Glomerular endothelial cell (primary cell): ENCODE results near the gene CAMK2N1. TPM values are rescaled to one million over a fixed set of nuclear protein-coding genes. Genes with fewer than 3 reads are reported as not detected.

Experiments
- DNase-seq: peaks from one replicate; pipeline ENCODE4 v3.0.0-alpha.2; 2011; ENCODE audit warnings: low read depth, low spot score; ENCODE audit errors: extremely low read depth
- total RNA-seq: library from RNA; depleted of rRNA; stranded (reverse); fragments of >200 nt; gene quantifications from 2 replicates; pipeline ENCODE4 v1.2.3, GENCODE V29; 2015

CAMK2N1 gene
- total RNA-seq, 1 donor from 2014 or later = 8.9 TPM

GRCh38 chr1:20446796-20447195 is 39.2 kb downstream of the CAMK2N1 start:
- no peak for DNase-seq

- DNase-seq = no peak
Observed at GRCh38 chr1:20445956-20446355, 40.1 kb downstream of the CAMK2N1 start.

- no peak for DNase-seq
Observed at GRCh38 chr1:20443703-20444586, 42.1 kb downstream of the CAMK2N1 start.

GRCh38 chr1:20442920-20443625 is 42.9 kb downstream of the CAMK2N1 start:
- DNase-seq = no peak

- DNase-seq = peak; percentile 12
Observed at GRCh38 chr1:20440785-20441200, 45.2 kb downstream of the CAMK2N1 start.

- DNase-seq = no peak
Observed at GRCh38 chr1:20439282-20439681, 46.7 kb downstream of the CAMK2N1 start.

- DNase-seq = no peak
Observed at GRCh38 chr1:20437640-20438039, 48.4 kb downstream of the CAMK2N1 start.

GRCh38 chr1:20432891-20433290 is 53.1 kb downstream of the CAMK2N1 start:
- no peak for DNase-seq

Other genes with a start within 250 kb of the CAMK2N1 start
- not detected in 2 replicates for gene VWA5B1, start 195.3 kb downstream of the CAMK2N1 start, total RNA-seq
- 35.2 and 45.4 TPM in 2 replicates for gene MUL1, start 21.9 kb upstream of the CAMK2N1 start, total RNA-seq
- 0.10 and 0.47 TPM in 2 replicates for gene FAM43B, start 66.4 kb upstream of the CAMK2N1 start, total RNA-seq
- gene CDA, start 102.9 kb upstream of the CAMK2N1 start, total RNA-seq = 0.92 and 3.4 TPM in 2 replicates
- 56.0 and 57.2 TPM in 2 replicates for gene PINK1, start 147.2 kb upstream of the CAMK2N1 start, total RNA-seq
- gene DDOST, start 175.2 kb upstream of the CAMK2N1 start, total RNA-seq = 344 and 417 TPM in 2 replicates
- 9.3 and 16.3 TPM in 2 replicates for gene KIF17, start 231.8 kb upstream of the CAMK2N1 start, total RNA-seq
- gene SH2D5, start 246.5 kb upstream of the CAMK2N1 start, total RNA-seq = 2.3 and 3.2 TPM in 2 replicates